Upper lobe of right lung (tissue), 1 donor: Measurements from ENCODE around the gene ADAMTSL3. TPM values are rescaled to one million over a fixed set of nuclear protein-coding genes. Genes with fewer than 3 reads are reported as not detected.

ENCODE experiments used
- ATAC-seq: fragments of 200-7000 bp; cut with Tn5 transposase; one replicate; pipeline ENCODE4 v1.9.1; 2020; ENCODE audit warnings: mild to moderate bottlenecking, moderate library complexity
- DNase-seq: peaks from one replicate; pipeline ENCODE4 v3.0.0-alpha.2; 2020
- H3K27ac ChIP-seq: fragments of 200-600 bp; one replicate; pipeline ENCODE4 v1.8.0; 2022
- H3K27me3 ChIP-seq: fragments of 200-600 bp; one replicate; pipeline ENCODE4 v1.8.0; 2022; ENCODE audit warnings: mild to moderate bottlenecking
- H3K36me3 ChIP-seq: fragments of 200-600 bp; one replicate; pipeline ENCODE4 v1.8.0; 2022
- H3K4me1 ChIP-seq: fragments of 200-600 bp; one replicate; pipeline ENCODE4 v1.8.0; 2022
- H3K4me3 ChIP-seq: fragments of 200-600 bp; one replicate; pipeline ENCODE4 v1.8.0; 2022; ENCODE audit warnings: mild to moderate bottlenecking
- H3K9me3 ChIP-seq: fragments of 200-600 bp; one replicate; pipeline ENCODE4 v1.8.0; 2022
- intact Hi-C: fragments of 100-400 bp; cut with DNase I; formaldehyde crosslinking; loops from one replicate; pipeline ENCODE4 v1.11.0; 2022
- total RNA-seq: library from RNA; stranded (reverse); fragmentation: NEBNext Ultra II Directional; extraction: Animal tissue kit (Norgen Biotek cat#: 25700); gene quantifications from one replicate; pipeline ENCODE4 v1.2.1, GENCODE V29; 2021
- TF ChIP-seq, protein P1 (sequence below): fragments of 200-600 bp; IDR thresholded peaks from one replicate; pipeline ENCODE4 v1.8.0; 2022; ENCODE audit warnings: antibody characterized with exemption
- donor health status: DM: no; HTN: yes; CAD: no; lungs with severe emphysema.

The ADAMTSL3 gene
- total RNA-seq, 1 donor from 2014 or later: 26.2 TPM

DNA sequence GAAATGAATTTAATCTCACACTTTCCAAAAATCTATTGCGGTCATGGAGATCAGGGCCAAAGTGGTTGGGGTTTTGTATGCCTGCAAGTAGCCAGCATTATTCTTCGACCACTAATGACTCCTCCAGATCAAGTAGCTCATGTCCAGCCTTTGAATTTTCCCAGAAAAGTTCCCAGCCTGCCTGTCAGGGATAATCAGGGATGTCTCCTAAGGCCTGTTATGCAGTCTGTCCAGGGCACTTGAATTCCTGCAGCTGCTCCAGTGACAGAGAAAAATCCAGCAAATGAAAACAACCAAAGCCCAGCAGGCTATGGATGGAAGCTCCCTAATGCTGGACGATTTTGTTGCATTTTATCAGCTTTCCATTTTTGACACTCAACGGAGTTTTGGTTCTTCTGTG lies 215.4 kb downstream of the ADAMTSL3 start:
- Histone ChIP-seq H3K4me1 (peaks cover 3% of the 10 kb centered on the region), H3K27me3 (no peaks in the 10 kb centered on the region), H3K27ac (no peak overlapping the region), H3K36me3 (no peaks in the 10 kb centered on the region), H3K9me3 (no peaks in the 10 kb centered on the region), H3K4me3 (no peak overlapping the region)
- ATAC-seq (no peak), DNase-seq (no peak)
- intact Hi-C loops: no loop called here
- TF ChIP-seq, protein P1, sequence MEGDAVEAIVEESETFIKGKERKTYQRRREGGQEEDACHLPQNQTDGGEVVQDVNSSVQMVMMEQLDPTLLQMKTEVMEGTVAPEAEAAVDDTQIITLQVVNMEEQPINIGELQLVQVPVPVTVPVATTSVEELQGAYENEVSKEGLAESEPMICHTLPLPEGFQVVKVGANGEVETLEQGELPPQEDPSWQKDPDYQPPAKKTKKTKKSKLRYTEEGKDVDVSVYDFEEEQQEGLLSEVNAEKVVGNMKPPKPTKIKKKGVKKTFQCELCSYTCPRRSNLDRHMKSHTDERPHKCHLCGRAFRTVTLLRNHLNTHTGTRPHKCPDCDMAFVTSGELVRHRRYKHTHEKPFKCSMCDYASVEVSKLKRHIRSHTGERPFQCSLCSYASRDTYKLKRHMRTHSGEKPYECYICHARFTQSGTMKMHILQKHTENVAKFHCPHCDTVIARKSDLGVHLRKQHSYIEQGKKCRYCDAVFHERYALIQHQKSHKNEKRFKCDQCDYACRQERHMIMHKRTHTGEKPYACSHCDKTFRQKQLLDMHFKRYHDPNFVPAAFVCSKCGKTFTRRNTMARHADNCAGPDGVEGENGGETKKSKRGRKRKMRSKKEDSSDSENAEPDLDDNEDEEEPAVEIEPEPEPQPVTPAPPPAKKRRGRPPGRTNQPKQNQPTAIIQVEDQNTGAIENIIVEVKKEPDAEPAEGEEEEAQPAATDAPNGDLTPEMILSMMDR: no peak

DNA sequence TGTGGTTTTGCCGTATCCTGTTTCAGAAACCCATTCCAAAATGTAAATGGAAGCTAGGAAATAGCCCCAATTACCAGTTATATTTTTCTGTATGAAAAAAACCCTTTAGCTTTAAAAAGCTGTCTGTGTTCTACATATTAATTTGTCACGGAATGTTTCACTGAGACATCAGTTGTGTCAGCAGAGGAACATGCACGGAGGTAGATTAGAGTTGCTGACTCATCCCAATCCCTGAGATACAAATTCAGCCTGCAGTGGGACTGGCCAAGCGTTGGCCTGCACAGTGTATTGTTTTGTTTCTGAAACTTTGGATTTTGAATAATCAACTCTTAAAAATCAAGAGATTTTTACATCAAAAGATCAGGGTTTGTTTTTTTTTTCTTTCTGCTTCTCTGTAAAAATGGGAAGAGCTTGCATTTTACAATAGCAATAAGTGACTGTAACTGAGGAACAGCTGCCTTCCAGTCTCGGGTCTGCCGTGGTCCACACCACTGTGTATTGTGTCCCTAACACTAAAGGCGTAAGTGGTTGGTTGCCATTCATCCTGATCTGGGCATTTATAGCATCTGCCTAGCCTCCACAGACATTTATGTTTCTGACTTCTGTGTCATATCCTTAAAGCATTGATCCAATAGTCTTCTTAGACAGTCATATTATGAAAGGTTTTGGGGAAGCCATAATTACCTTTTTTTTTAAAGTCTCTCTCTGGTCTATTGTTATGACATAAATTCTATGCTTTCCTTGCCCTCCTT lies 218.1 kb downstream of the ADAMTSL3 start:
- Histone ChIP-seq H3K27ac (no peak overlapping the region), H3K9me3 (no peaks in the 10 kb centered on the region), H3K4me1 (peaks cover 3% of the 10 kb centered on the region), H3K4me3 (no peak overlapping the region), H3K27me3 (no peaks in the 10 kb centered on the region), H3K36me3 (no peaks in the 10 kb centered on the region)
- no peak for ATAC-seq
- TF ChIP-seq, protein P1: no peak
- intact Hi-C loops: no loop called here
- DNase-seq: no peak

DNA sequence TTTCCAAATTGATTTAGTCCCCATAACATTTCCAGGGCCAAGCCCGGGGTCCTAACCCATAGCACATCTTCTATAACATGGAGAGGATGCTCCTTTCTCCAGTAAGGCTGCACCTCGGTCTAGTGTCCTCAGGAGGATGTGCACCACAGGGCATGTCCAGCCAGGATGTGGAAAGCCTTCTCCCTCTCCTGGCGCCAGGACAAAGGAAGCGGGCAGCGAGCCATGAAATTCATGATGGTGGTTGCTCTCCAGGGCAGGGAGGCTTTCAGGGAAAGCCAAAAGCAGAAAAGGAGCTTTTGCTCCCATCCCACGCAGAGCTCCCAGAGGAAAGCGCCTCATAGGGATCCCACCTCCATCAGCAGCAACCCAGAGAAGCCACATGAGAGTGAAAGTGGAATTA lies 220.0 kb downstream of the ADAMTSL3 start:
- TF ChIP-seq, protein P1: no peak
- H3K9me3 ChIP-seq: no peaks in the 10 kb centered on the region
- ATAC-seq (no peak), DNase-seq (no peak)
- no peak overlapping the region for H3K27ac ChIP-seq
- no peaks in the 10 kb centered on the region for H3K27me3 ChIP-seq
- H3K4me3 ChIP-seq: no peak overlapping the region
- H3K4me1 ChIP-seq: peaks cover 3% of the 10 kb centered on the region
- intact Hi-C loops: no loop called here
- H3K36me3 ChIP-seq: no peaks in the 10 kb centered on the region

DNA sequence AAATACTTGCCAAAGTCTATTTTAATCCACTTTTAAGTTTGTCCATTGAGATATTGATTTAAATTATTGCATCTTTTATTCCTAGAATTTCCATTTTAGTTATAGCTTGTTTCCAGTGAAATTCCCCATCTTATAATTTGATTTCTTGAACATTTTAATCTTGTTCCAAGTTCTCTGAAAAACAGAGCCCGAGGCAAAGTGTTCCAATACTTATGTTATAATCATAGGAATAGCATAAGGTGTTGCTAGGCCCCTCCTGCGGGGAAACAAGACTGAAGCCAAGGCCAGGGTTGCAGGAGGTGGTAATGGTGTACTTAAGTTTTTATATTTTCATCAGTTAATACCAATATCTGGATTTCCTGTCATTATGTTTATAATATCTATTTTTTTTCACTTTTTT lies 226.6 kb downstream of the ADAMTSL3 start:
- Histone ChIP-seq H3K27me3 (no peaks in the 10 kb centered on the region), H3K27ac (no peak overlapping the region), H3K4me1 (no peaks in the 10 kb centered on the region), H3K4me3 (no peak overlapping the region), H3K9me3 (no peaks in the 10 kb centered on the region), H3K36me3 (no peaks in the 10 kb centered on the region)
- no peak for DNase-seq
- ATAC-seq: no peak
- intact Hi-C loops: no loop called here
- TF ChIP-seq, protein P1: no peak

DNA sequence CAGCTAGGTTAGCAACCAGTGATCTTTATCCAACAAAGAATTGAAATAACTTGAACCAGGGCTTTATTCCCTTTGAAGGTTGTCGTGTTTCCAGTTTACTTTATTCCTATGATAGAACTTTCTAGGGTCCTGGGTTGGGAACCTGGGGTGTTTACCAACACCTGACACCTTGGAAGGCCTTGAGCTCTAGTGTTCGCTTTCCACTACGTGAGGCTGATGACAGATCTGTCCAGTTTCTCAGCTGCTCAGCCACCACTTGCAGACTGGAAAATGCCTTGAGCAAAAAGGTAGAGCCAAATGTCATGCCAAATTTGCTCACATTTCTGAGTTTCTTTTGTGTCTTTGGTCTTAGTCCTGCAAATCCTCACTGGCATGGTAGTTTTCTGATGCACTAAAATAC lies 227.2 kb downstream of the ADAMTSL3 start:
- Histone ChIP-seq H3K9me3 (no peaks in the 10 kb centered on the region), H3K36me3 (no peaks in the 10 kb centered on the region), H3K4me1 (no peaks in the 10 kb centered on the region), H3K27me3 (no peaks in the 10 kb centered on the region), H3K4me3 (no peak overlapping the region), H3K27ac (no peak overlapping the region)
- no peak for DNase-seq
- intact Hi-C loops: no loop called here
- ATAC-seq: no peak
- TF ChIP-seq, protein P1: no peak
